Endothelial cell (in vitro differentiated cells): ENCODE data around the gene RPL37. TPM values are rescaled to one million over a fixed set of nuclear protein-coding genes. Genes with fewer than 3 reads are reported as not detected.

Experiments used
- DNase-seq: peaks from one replicate; pipeline ENCODE4 v3.0.0; 2021; ENCODE audit warnings: low spot score
- H3K27ac Mint-ChIP-seq: one replicate; pipeline ENCODE4 v1.8.0; 2021; ENCODE audit warnings: mixed read lengths, inconsistent platforms; ENCODE audit not compliant: unreplicated experiment
- H3K27me3 Mint-ChIP-seq: one replicate; pipeline ENCODE4 v1.8.0; 2021; ENCODE audit warnings: mild to moderate bottlenecking, moderate library complexity, mixed read lengths, inconsistent platforms; ENCODE audit not compliant: unreplicated experiment
- H3K36me3 Mint-ChIP-seq: one replicate; pipeline ENCODE4 v1.8.0; 2021; ENCODE audit warnings: mild to moderate bottlenecking, low read depth, mixed read lengths, inconsistent platforms; ENCODE audit not compliant: unreplicated experiment
- H3K4me1 Mint-ChIP-seq: one replicate; pipeline ENCODE4 v1.8.0; 2021; ENCODE audit warnings: mild to moderate bottlenecking, mixed read lengths, inconsistent platforms; ENCODE audit not compliant: unreplicated experiment
- H3K4me3 Mint-ChIP-seq: one replicate; pipeline ENCODE4 v1.8.0; 2021; ENCODE audit warnings: mild to moderate bottlenecking, mixed read lengths, inconsistent platforms; ENCODE audit not compliant: unreplicated experiment
- H3K9me3 Mint-ChIP-seq: one replicate; pipeline ENCODE4 v1.8.0; 2021; ENCODE audit warnings: mixed read lengths, inconsistent platforms; ENCODE audit not compliant: unreplicated experiment
- total RNA-seq: library from RNA; stranded (reverse); fragmentation: NEBNext Ultra II Directional; extraction: Animal tissue kit (Norgen Biotek cat#: 25700); gene quantifications from one replicate; pipeline ENCODE4 v1.2.1, GENCODE V29; 2021; ENCODE audit not compliant: unreplicated experiment
- TF ChIP-seq, protein P1 (sequence below): fragments of 200-600 bp; sonication (generic); IDR thresholded peaks from one replicate; pipeline ENCODE4 v1.5.0; 2021; ENCODE audit warnings: antibody characterized with exemption; ENCODE audit not compliant: unreplicated experiment

The RPL37 gene
- total RNA-seq, 1 donor from 2014 or later = 1,272 TPM

DNA sequence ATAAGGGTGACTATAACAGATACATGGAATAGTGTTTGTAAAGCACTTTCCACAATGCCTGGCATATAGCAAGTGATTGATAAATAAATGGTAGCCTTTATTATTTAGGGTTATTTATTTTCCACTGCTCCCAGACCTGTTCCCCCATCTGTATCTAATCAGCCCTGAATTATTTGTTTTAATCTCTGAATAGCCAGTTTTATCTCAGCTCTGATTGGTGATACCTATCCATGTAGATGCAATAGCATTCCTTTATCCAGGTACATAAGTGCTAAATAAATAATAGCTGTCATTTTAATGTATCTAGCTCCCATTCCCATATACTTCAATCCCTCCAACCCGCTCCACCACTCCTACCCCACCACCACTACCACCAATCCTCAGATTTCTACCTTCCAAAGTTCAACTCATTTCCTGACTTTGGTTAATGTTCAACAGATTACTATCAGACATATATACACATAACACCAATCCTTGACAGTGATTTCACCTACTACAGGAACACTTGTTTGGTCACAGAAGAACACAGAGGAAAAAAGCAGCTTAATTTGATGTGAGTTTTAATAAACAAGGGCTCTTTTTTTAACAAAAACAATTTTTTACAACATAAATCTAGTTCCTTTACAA is 50.9 kb downstream of the RPL37 start:
- Mint-ChIP-seq H3K4me1 (peaks cover 6% of the 10 kb centered on the region), H3K36me3 (peaks cover 11% of the 10 kb centered on the region), H3K4me3 (no peak overlapping the region), H3K9me3 (no peaks in the 10 kb centered on the region), H3K27ac (no peak overlapping the region), H3K27me3 (peaks cover 1% of the 10 kb centered on the region)
- TF ChIP-seq, protein P1, sequence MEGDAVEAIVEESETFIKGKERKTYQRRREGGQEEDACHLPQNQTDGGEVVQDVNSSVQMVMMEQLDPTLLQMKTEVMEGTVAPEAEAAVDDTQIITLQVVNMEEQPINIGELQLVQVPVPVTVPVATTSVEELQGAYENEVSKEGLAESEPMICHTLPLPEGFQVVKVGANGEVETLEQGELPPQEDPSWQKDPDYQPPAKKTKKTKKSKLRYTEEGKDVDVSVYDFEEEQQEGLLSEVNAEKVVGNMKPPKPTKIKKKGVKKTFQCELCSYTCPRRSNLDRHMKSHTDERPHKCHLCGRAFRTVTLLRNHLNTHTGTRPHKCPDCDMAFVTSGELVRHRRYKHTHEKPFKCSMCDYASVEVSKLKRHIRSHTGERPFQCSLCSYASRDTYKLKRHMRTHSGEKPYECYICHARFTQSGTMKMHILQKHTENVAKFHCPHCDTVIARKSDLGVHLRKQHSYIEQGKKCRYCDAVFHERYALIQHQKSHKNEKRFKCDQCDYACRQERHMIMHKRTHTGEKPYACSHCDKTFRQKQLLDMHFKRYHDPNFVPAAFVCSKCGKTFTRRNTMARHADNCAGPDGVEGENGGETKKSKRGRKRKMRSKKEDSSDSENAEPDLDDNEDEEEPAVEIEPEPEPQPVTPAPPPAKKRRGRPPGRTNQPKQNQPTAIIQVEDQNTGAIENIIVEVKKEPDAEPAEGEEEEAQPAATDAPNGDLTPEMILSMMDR = no peak
- no peak for DNase-seq

DNA sequence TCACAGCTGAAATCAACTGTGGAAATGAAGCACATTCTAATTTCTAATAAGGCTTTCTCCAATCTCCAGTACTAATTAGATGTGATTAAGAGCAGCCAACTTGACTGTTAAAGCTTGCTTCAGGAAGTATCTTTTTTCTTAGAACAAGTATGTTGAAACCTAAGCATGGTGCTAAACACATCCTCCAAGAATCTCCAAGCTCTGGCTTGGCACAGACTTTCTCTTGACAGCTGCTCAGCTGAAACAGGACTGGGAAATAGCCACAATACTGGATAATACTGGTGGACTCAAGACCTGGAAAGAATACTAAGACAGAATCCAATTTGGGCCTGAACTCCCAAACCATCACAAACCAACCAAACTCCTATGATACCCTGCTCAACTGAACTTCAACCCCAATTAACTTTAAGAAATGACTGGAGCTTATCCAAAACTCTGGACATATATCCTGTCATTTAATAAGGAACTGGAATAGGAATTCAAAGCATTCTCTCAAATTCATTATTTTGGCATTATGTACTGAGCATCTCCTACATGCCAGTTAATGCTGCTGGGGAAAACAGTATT is 53.1 kb downstream of the RPL37 start:
- H3K4me3 Mint-ChIP-seq = no peak overlapping the region
- peaks cover 1% of the 10 kb centered on the region for H3K27me3 Mint-ChIP-seq
- no peak overlapping the region for H3K27ac Mint-ChIP-seq
- no peaks in the 10 kb centered on the region for H3K36me3 Mint-ChIP-seq
- no peaks in the 10 kb centered on the region for H3K9me3 Mint-ChIP-seq
- TF ChIP-seq, protein P1 = no peak
- peaks cover 6% of the 10 kb centered on the region for H3K4me1 Mint-ChIP-seq
- no peak for DNase-seq

DNA sequence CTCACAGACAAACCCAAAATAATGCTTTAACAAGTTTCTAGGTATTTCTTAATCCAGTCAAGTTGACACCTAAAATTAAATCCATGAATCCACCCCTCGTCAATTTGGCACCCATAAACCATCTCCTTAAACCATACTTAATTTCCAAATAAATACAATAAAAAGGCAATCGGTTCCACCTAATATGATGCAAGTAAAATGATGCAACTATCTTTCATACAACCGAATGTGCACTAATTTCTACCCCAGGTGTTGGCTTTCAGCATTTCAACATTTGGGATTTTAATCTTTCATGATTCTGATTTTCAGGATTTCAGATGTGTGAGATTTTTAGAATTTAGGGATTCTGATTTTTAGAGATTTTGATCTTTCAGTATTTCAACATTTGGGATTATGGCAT is 54.2 kb downstream of the RPL37 start:
- H3K4me1 Mint-ChIP-seq = peaks cover 14% of the 10 kb centered on the region
- H3K9me3 Mint-ChIP-seq = no peaks in the 10 kb centered on the region
- H3K36me3 Mint-ChIP-seq = peaks cover 10% of the 10 kb centered on the region
- no peak overlapping the region for H3K27ac Mint-ChIP-seq
- DNase-seq = no peak
- H3K4me3 Mint-ChIP-seq = no peak overlapping the region
- TF ChIP-seq, protein P1 = no peak
- H3K27me3 Mint-ChIP-seq = peaks cover 1% of the 10 kb centered on the region

DNA sequence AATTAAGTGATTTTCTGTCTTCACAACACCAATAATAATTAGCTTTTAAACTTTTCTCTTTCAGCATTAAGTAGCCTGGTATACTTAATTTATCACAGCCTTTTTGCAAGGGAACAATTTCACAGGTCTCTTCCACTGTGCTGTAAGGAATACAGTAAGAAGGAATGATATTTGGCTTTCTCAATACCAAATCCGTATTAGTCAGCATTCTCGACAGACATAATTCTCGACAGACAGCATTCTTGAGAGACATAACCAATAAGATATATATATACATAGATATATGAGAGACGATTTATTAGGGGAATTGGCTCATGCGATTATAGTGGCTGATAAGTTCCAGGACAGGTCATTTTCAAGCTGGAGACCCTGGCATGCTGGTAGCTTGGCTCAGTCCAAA is 54.8 kb downstream of the RPL37 start:
- TF ChIP-seq, protein P1 = no peak
- Mint-ChIP-seq H3K9me3 (no peaks in the 10 kb centered on the region), H3K27ac (no peak overlapping the region), H3K4me3 (no peak overlapping the region), H3K36me3 (peaks cover 17% of the 10 kb centered on the region), H3K4me1 (peaks cover 16% of the 10 kb centered on the region), H3K27me3 (peaks cover 1% of the 10 kb centered on the region)
- no peak for DNase-seq

DNA sequence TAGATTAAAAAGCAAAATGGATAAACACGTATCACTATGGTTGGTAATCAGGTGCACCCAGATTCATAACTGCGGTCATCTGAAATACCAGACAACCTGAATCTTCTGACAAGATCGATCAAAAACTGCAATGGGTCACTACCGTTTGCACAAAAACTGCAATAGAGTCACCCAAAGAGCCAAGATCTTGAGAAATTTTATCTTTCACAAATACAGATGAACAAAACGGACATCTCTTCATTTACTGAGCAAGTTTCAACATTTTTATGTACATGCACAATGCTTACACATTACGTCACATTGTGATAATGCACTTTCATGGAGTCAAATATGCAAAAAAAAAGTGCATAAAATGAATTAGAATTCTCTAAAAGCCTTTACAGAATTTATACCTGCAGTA is 55.5 kb downstream of the RPL37 start:
- TF ChIP-seq, protein P1 = no peak
- no peaks in the 10 kb centered on the region for H3K9me3 Mint-ChIP-seq
- H3K36me3 Mint-ChIP-seq = peaks cover 18% of the 10 kb centered on the region
- H3K27ac Mint-ChIP-seq = no peak overlapping the region
- H3K4me1 Mint-ChIP-seq = peaks cover 16% of the 10 kb centered on the region
- DNase-seq = no peak
- peaks cover 1% of the 10 kb centered on the region for H3K27me3 Mint-ChIP-seq
- no peak overlapping the region for H3K4me3 Mint-ChIP-seq
